ENCODE results near the gene BAG1. TPM values are rescaled to one million over a fixed set of nuclear protein-coding genes. Genes with fewer than 3 reads are reported as not detected.

The BAG1 gene
- total and polyA plus RNA-seq, 4 donors: 60.4 to 190 (median 93.2) TPM

DNA sequence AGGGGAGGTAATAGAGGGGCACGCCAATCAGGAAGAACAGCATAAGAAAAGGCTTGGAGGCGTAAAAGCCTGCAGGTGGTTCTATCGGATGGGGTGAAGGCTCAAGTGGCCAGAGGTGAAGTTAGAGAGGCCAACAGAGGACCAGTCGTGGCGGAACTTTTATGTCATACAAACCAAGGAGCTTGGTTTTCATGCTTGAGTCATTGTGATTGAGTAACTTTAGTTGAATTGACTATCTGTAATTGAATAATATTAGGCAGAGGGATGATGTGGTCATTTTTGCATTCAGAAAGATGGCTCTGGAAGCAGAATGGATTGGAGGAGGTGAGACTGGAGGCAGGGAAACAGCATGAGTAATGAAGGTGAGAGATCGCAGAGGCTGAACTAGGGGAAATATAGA is 31.7 kb downstream of the BAG1 start:
- H3K4me1 ChIP-seq (ENCODE audit: control insufficient read depth in 1 of 2, insufficient read depth in 2 of 2, low read length in 2 of 2): no peaks in the 10 kb centered on the region
- 91% methylated on average over 6 of the region's 6 CpGs for WGBS, 2 donors
- no peak for DNase-seq
- intact Hi-C loops (cut with DNase I): no loop called here
- H3K4me3 ChIP-seq (ENCODE audit: low read length in 2 of 2): no peak overlapping the region
- H3K9me3 ChIP-seq (ENCODE audit: control insufficient read depth, low read length): no peaks in the 10 kb centered on the region
- H3K36me3 ChIP-seq (ENCODE audit: control insufficient read depth in 1 of 2, insufficient read depth in 2 of 2, low read length in 1 of 2): no peaks in the 10 kb centered on the region
- H3K27ac ChIP-seq (ENCODE audit: low read depth in 1 of 2, low read length in 2 of 2): no peak overlapping the region
- no peak for ATAC-seq (ENCODE audit: low FRiP score)
- no peaks in the 10 kb centered on the region for H3K27me3 ChIP-seq (ENCODE audit: control insufficient read depth in 1 of 2, insufficient read depth in 2 of 2, low read length in 1 of 2)

DNA sequence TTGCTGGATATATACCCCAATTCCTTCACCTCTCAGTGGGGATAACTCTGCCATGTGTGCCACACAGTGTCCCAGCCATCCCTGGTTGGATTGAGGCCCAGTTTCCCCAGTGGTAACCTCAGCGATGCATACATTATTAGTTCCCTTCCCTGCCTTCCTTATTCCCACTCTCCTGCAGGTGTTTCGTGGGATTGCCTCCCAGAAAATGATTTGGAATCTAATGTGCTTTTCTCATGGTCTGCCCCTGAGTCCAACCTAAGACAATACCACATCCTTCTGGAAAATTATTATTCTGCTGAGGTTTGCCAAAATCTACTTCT is 32.9 kb downstream of the BAG1 start:
- no peak for DNase-seq
- Histone ChIP-seq H3K27ac (ENCODE audit: low read depth in 1 of 2, low read length in 2 of 2) (no peak overlapping the region), H3K9me3 (ENCODE audit: control insufficient read depth, low read length) (no peaks in the 10 kb centered on the region), H3K4me1 (ENCODE audit: control insufficient read depth in 1 of 2, insufficient read depth in 2 of 2, low read length in 2 of 2) (no peaks in the 10 kb centered on the region), H3K36me3 (ENCODE audit: control insufficient read depth in 1 of 2, insufficient read depth in 2 of 2, low read length in 1 of 2) (no peaks in the 10 kb centered on the region), H3K4me3 (ENCODE audit: low read length in 2 of 2) (no peak overlapping the region), H3K27me3 (ENCODE audit: control insufficient read depth in 1 of 2, insufficient read depth in 2 of 2, low read length in 1 of 2) (no peaks in the 10 kb centered on the region)
- no peak for ATAC-seq (ENCODE audit: low FRiP score)
- WGBS, 2 donors: 80 to 88% methylated on average over 2 of the region's 2 CpGs
- intact Hi-C loops (cut with DNase I): no loop called here

DNA sequence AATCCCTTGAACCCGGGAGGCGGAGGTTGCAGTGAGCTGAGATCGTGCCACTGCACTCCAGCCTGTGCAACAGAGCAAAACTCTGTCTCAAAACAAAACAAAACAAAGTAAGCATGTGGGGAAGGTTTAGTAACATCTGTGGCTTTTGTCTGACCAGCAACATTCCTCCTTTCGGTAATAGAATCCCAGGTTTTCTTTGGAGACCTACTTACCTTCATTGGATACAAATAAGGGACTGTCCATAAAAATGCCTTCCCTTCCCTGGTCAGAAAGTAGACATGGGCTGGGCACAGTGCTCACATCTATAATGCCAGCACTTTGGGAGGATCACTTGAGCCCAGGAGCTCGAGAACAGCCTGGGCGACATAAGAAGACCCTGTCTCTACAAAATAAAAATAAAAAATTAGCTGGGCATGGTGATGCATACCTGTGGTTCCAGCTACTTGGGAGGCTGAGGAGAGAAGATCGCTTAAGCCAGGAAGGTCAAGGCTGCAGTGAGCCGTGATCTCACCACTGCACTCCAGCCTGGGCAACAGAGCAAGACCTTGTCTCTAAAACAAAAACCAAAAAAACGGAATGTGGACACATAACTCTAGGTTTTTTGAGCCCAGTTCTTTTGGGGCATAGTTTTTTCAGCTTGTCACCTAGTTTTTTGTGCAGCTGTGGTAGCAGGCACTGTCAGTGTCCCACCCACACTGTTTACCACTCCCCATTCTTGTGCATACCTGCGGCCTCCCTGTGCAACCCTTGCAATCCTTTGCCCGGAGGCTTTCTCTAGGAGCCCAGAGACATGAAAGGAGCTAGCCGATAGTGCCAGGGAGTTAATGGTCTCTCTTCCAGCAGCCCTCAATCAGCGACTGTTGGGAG is 33.5 kb downstream of the BAG1 start:
- H3K36me3 ChIP-seq (ENCODE audit: control insufficient read depth in 1 of 2, insufficient read depth in 2 of 2, low read length in 1 of 2): no peaks in the 10 kb centered on the region

DNA sequence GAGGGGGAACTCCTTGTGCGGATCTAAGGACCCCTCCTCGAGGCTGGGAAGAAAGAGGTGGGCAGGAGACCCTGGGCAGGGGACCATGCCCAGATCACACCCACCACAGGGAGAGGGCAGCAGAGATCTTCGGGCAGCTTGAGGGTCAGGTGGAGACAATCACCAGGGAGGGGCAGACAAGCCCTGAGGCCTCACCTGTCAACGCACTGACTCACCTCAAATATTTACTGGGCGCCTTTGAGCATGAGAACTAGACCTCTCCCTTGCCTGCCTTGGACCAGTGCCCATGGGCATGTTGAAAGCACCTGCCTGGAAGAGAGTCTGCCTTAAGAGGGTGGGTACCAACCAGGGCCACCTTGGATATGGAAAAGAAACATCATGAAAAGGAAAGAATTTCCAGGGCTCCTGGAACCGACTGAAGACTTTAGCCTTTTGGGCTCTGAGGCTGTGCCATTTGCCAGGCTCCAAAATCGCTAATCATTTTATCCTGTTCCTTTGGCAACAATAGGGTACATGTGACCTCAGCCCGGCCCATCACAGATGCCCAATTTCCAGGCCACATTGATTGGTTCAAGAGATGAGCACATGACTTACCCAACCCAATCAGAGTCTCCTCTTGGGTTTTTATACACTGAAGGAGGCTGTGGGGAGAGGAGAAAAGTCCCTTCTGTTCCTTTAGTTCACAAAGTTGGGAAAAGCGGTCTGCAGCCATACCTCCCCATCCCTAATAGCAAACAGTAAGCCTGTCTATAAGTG is 35.0 kb downstream of the BAG1 start:
- ATAC-seq (ENCODE audit: low FRiP score) (no peak), DNase-seq (no peak)
- intact Hi-C loops (cut with DNase I): no loop called here
- Histone ChIP-seq H3K4me3 (ENCODE audit: low read length in 2 of 2) (no peak overlapping the region), H3K36me3 (ENCODE audit: control insufficient read depth in 1 of 2, insufficient read depth in 2 of 2, low read length in 1 of 2) (no peaks in the 10 kb centered on the region), H3K9me3 (ENCODE audit: control insufficient read depth, low read length) (no peaks in the 10 kb centered on the region), H3K27me3 (ENCODE audit: control insufficient read depth in 1 of 2, insufficient read depth in 2 of 2, low read length in 1 of 2) (no peaks in the 10 kb centered on the region), H3K27ac (ENCODE audit: low read depth in 1 of 2, low read length in 2 of 2) (no peak overlapping the region), H3K4me1 (ENCODE audit: control insufficient read depth in 1 of 2, insufficient read depth in 2 of 2, low read length in 2 of 2) (no peaks in the 10 kb centered on the region)
- WGBS, 2 donors: 84% methylated on average over 9 of the region's 9 CpGs

More for the DNA sequence above, 33.5 kb downstream of the BAG1 start:
- DNase-seq (no peak), ATAC-seq (ENCODE audit: low FRiP score) (no peak)
- WGBS, 2 donors: 84 to 85% methylated on average over 13 of the region's 13 CpGs
- no peaks in the 10 kb centered on the region for H3K4me1 ChIP-seq (ENCODE audit: control insufficient read depth in 1 of 2, insufficient read depth in 2 of 2, low read length in 2 of 2)
- H3K27ac ChIP-seq (ENCODE audit: low read depth in 1 of 2, low read length in 2 of 2): no peak overlapping the region
- intact Hi-C loops (cut with DNase I): no loop called here
- H3K4me3 ChIP-seq (ENCODE audit: low read length in 2 of 2): no peak overlapping the region
- H3K9me3 ChIP-seq (ENCODE audit: control insufficient read depth, low read length): no peaks in the 10 kb centered on the region
- no peaks in the 10 kb centered on the region for H3K27me3 ChIP-seq (ENCODE audit: control insufficient read depth in 1 of 2, insufficient read depth in 2 of 2, low read length in 1 of 2)

DNA sequence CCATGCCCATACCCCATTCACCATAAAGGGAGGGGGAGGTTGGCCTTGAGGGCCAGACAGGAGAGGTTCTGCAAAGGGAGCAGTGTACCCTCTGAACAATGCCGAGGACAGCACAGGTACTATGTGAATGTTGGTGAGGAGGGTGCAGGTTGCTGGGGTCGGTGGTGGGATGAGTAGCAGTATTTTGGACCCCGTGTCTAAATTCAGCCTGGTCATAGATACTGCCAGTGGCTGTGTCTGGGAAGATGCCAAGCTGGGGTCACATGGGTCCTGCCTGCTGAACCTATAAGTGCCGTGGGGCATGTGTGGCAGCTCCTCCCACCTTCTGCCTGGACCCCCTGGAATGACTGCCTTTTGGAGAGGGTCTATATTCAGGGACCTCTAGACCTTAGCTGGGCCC is 35.9 kb downstream of the BAG1 start:
- DNase-seq: no peak
- intact Hi-C loops (cut with DNase I): no loop called here
- Histone ChIP-seq H3K36me3 (ENCODE audit: control insufficient read depth in 1 of 2, insufficient read depth in 2 of 2, low read length in 1 of 2) (no peaks in the 10 kb centered on the region), H3K4me1 (ENCODE audit: control insufficient read depth in 1 of 2, insufficient read depth in 2 of 2, low read length in 2 of 2) (no peaks in the 10 kb centered on the region), H3K9me3 (ENCODE audit: control insufficient read depth, low read length) (no peaks in the 10 kb centered on the region), H3K27me3 (ENCODE audit: control insufficient read depth in 1 of 2, insufficient read depth in 2 of 2, low read length in 1 of 2) (no peaks in the 10 kb centered on the region), H3K4me3 (ENCODE audit: low read length in 2 of 2) (no peak overlapping the region), H3K27ac (ENCODE audit: low read depth in 1 of 2, low read length in 2 of 2) (no peak overlapping the region)
- WGBS, 2 donors: 76 to 78% methylated on average over 4 of the region's 4 CpGs
- no peak for ATAC-seq (ENCODE audit: low FRiP score)

DNA sequence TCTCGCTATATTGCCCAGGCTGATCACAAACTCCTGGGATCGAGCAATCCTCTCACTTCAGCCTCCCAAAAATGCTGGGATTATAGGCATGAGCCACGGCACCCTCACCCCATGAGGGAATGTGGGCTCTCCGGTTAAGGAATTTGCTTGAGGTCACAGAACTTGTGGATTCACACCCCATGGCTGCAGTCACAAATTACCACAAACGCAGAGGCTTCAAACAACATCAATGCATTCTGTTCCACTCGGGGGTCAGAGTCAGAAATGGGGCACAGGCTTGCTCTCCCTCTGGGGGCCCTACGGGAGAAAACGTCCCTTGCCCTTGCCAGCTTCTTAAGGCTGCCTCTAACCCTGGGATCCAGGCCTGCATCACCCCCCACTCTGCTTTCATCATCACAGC is 36.8 kb downstream of the BAG1 start:
- Histone ChIP-seq H3K4me1 (ENCODE audit: control insufficient read depth in 1 of 2, insufficient read depth in 2 of 2, low read length in 2 of 2) (no peaks in the 10 kb centered on the region), H3K27ac (ENCODE audit: low read depth in 1 of 2, low read length in 2 of 2) (no peak overlapping the region), H3K27me3 (ENCODE audit: control insufficient read depth in 1 of 2, insufficient read depth in 2 of 2, low read length in 1 of 2) (no peaks in the 10 kb centered on the region), H3K4me3 (ENCODE audit: low read length in 2 of 2) (no peak overlapping the region), H3K9me3 (ENCODE audit: control insufficient read depth, low read length) (no peaks in the 10 kb centered on the region), H3K36me3 (ENCODE audit: control insufficient read depth in 1 of 2, insufficient read depth in 2 of 2, low read length in 1 of 2) (no peaks in the 10 kb centered on the region)
- intact Hi-C loops (cut with DNase I): no loop called here
- no peak for DNase-seq
- ATAC-seq (ENCODE audit: low FRiP score): no peak
- WGBS, 2 donors: 80 to 83% methylated on average over 8 of the region's 8 CpGs

DNA sequence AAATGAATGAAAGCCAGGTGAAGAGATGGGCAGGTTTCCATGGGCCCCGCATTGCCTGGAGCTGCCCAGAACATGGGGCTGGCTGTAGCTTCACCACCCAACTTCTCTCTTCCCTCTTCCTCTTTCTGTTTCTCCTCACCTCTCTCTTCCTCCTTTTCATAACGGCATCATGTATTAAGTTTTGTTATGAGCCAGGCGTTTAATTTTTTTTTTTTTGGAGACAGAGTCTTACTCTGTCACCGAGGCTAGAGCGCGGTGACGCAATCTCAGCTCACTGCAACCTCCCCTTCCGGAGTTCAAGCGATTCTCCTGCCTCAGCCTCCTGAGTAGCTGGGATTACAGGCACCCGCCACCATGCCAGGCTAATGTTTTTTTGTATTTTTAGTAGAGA is 37.5 kb downstream of the BAG1 start:
- intact Hi-C loops (cut with DNase I): no loop called here
- 88 to 90% methylated on average over 10 of the region's 10 CpGs for WGBS, 2 donors
- no peaks in the 10 kb centered on the region for H3K4me1 ChIP-seq (ENCODE audit: control insufficient read depth in 1 of 2, insufficient read depth in 2 of 2, low read length in 2 of 2)
- no peaks in the 10 kb centered on the region for H3K9me3 ChIP-seq (ENCODE audit: control insufficient read depth, low read length)
- H3K27ac ChIP-seq (ENCODE audit: low read depth in 1 of 2, low read length in 2 of 2): no peak overlapping the region
- H3K36me3 ChIP-seq (ENCODE audit: control insufficient read depth in 1 of 2, insufficient read depth in 2 of 2, low read length in 1 of 2): no peaks in the 10 kb centered on the region
- ATAC-seq (ENCODE audit: low FRiP score) (no peak), DNase-seq (peak in 1 of 2 donors; percentile 86)
- no peaks in the 10 kb centered on the region for H3K27me3 ChIP-seq (ENCODE audit: control insufficient read depth in 1 of 2, insufficient read depth in 2 of 2, low read length in 1 of 2)
- H3K4me3 ChIP-seq (ENCODE audit: low read length in 2 of 2): no peak overlapping the region

DNA sequence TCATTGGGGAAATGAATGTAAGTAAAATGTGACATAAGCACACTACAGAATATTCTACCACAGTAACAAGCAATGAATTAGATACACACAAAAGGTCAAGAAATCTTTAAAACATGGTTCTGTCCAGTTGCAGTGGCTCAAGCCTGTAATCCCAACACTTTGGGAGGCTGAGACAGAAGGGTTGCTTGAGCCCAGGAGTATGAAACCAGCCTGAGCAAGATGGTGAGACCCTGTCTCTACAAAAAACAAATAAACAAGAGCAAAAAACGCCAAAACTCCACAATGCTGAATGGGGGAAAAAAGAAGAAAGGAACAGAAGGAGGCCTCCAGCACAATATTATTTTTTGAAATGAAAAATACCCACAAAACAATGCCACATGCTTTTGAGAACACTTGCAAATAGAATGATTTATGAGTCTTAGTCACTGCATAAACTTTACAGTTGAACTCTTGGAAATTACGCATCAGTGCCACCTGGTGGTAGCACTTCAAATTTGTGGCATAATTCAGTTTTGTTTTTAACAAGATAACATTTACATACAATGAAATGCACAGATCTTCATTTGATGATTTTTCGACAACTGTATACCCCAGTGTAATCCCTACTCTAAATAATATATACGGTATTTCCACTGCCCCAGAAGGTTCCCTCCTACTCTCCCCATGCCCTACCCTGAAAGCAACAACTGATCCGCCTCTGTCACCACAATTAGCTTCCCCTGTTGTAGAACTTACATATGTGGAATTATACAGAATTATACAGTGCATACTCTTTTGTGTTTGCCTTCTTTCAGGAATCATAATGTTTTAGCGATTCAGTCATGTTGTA is 39.0 kb downstream of the BAG1 start:
- Histone ChIP-seq H3K27me3 (ENCODE audit: control insufficient read depth in 1 of 2, insufficient read depth in 2 of 2, low read length in 1 of 2) (no peaks in the 10 kb centered on the region), H3K4me3 (ENCODE audit: low read length in 2 of 2) (no peak overlapping the region), H3K27ac (ENCODE audit: low read depth in 1 of 2, low read length in 2 of 2) (no peak overlapping the region), H3K4me1 (ENCODE audit: control insufficient read depth in 1 of 2, insufficient read depth in 2 of 2, low read length in 2 of 2) (no peaks in the 10 kb centered on the region), H3K9me3 (ENCODE audit: control insufficient read depth, low read length) (no peaks in the 10 kb centered on the region), H3K36me3 (ENCODE audit: control insufficient read depth in 1 of 2, insufficient read depth in 2 of 2, low read length in 1 of 2) (no peaks in the 10 kb centered on the region)
- ATAC-seq (ENCODE audit: low FRiP score) (peak; percentile 72), DNase-seq (no peak)
- intact Hi-C loops (cut with DNase I): loop anchor here (1.0 to 2.0 kb wide), 2 partner anchors 61 to 144 kb away; no protein-coding TSS in a partner anchor
- 18 to 20% methylated on average over 6 of the region's 6 CpGs for WGBS, 2 donors

Data from aorta (tissue), 5 donors.